HG02571 (cell line): Measurements from ENCODE around the gene PACSIN2.
"Not testable (repeated sequence)": the region's sequence is repeated elsewhere in the genome, so short reads cannot be mapped to it uniquely, and the experiment has no call there.

ENCODE experiments used
- ATAC-seq: cut with Tn5 transposase; IDR thresholded peaks from one replicate; pipeline ENCODE4 v1.9.1; 2021; ENCODE audit warnings: mild to moderate bottlenecking, moderate library complexity; ENCODE audit not compliant: unreplicated experiment

The PACSIN2 gene

GRCh38 chr22:43011079-43011478 is 3.9 kb downstream of the PACSIN2 start:
- ATAC-seq, result no peak

GRCh38 chr22:43009444-43009843 is 5.5 kb downstream of the PACSIN2 start:
- no peak for ATAC-seq

- ATAC-seq, result no peak
Observed at GRCh38 chr22:43008921-43009320, 6.0 kb downstream of the PACSIN2 start.

GRCh38 chr22:43008509-43008908 is 6.4 kb downstream of the PACSIN2 start:
- ATAC-seq, result no peak

- no peak for ATAC-seq
Observed at GRCh38 chr22:43007519-43008102, 7.3 kb downstream of the PACSIN2 start.

GRCh38 chr22:43006753-43007152 is 8.2 kb downstream of the PACSIN2 start:
- no peak for ATAC-seq

- ATAC-seq, result no peak
Observed at GRCh38 chr22:43006016-43006505, 8.9 kb downstream of the PACSIN2 start.

GRCh38 chr22:43005106-43005505 is 9.8 kb downstream of the PACSIN2 start:
- ATAC-seq, result no peak

- no peak for ATAC-seq
Observed at GRCh38 chr22:43004362-43005035, 10.4 kb downstream of the PACSIN2 start.

- no peak for ATAC-seq
Observed at GRCh38 chr22:43002202-43002586, 12.8 kb downstream of the PACSIN2 start.

GRCh38 chr22:43001271-43002201 is 13.4 kb downstream of the PACSIN2 start:
- no peak for ATAC-seq

GRCh38 chr22:43000441-43001175 is 14.3 kb downstream of the PACSIN2 start:
- ATAC-seq, result no peak

- ATAC-seq, result no peak
Observed at GRCh38 chr22:42997582-42998090, 17.3 kb downstream of the PACSIN2 start.

GRCh38 chr22:42996646-42997365 is 18.1 kb downstream of the PACSIN2 start:
- no peak for ATAC-seq

GRCh38 chr22:42995654-42996053 is 19.3 kb downstream of the PACSIN2 start:
- ATAC-seq, result not testable (repeated sequence)

GRCh38 chr22:42994917-42995562 is 19.9 kb downstream of the PACSIN2 start:
- no peak for ATAC-seq

- no peak for ATAC-seq
Observed at GRCh38 chr22:42994276-42994916, 20.6 kb downstream of the PACSIN2 start.

- no peak for ATAC-seq
Observed at GRCh38 chr22:42993651-42994275, 21.2 kb downstream of the PACSIN2 start.
